GM12801 (cell line): ENCODE data around the gene QSER1.

ENCODE experiments used
- TF ChIP-seq, protein P1 (sequence below): IDR thresholded peaks from one replicate; pipeline ENCODE4 v1.5.1; 2011; ENCODE audit warnings: control low read depth; ENCODE audit not compliant: insufficient read length; ENCODE audit errors: extremely low read depth

QSER1 gene

DNA sequence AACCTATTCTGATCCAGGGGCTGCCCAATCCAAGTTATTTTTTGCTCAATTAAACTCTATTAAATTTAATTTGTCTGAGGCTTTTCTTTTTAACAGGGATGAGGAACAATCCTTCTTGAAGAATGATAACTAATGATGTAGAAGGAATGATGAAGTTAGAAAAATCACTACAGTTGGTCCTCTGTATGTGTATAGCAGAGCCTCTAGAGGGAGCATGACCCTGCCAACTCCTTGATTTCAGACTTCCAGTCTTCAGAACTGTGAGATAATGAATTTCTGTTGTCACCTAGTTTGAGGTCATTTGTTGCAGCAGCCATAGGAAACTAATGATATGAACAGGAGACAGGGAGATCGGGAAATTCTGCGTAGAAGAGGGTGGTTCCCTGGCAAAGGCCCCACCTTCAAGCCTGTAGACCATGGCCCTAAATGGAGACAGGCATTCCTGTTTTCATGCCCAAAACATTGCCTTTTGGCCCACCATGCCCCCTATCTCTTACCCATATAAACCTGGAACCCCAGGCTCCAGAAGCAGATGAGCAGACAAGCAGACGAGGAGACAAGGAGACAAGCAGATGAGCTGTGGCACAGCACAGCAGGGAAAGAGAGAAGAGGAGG lies 7.7 kb upstream of the QSER1 start:
- TF ChIP-seq, protein P1, sequence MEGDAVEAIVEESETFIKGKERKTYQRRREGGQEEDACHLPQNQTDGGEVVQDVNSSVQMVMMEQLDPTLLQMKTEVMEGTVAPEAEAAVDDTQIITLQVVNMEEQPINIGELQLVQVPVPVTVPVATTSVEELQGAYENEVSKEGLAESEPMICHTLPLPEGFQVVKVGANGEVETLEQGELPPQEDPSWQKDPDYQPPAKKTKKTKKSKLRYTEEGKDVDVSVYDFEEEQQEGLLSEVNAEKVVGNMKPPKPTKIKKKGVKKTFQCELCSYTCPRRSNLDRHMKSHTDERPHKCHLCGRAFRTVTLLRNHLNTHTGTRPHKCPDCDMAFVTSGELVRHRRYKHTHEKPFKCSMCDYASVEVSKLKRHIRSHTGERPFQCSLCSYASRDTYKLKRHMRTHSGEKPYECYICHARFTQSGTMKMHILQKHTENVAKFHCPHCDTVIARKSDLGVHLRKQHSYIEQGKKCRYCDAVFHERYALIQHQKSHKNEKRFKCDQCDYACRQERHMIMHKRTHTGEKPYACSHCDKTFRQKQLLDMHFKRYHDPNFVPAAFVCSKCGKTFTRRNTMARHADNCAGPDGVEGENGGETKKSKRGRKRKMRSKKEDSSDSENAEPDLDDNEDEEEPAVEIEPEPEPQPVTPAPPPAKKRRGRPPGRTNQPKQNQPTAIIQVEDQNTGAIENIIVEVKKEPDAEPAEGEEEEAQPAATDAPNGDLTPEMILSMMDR, result no peak

GRCh38 chr11:32885556-32885955 lies 7.1 kb upstream of the QSER1 start:
- TF ChIP-seq, protein P1, result no peak

DNA sequence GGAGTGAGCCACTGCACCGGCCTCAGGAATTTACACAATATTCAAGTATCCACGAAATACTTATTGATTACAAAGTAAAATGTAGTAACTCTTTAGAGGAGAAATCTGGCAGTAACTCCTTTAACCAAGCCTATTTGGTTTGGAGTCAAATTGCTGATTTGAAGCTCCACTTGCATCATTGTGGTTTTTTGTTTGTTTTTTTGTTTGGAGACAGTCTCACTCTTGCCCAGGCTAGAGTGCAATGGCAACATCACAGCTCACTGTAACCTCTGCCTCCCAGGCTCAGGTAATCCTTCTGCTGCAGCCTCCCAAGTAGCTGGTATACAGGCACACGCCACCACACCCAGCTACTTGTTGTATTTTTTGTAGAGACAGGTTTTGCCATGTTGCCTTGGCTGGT lies 6.4 kb upstream of the QSER1 start:
- TF ChIP-seq, protein P1, result no peak

DNA sequence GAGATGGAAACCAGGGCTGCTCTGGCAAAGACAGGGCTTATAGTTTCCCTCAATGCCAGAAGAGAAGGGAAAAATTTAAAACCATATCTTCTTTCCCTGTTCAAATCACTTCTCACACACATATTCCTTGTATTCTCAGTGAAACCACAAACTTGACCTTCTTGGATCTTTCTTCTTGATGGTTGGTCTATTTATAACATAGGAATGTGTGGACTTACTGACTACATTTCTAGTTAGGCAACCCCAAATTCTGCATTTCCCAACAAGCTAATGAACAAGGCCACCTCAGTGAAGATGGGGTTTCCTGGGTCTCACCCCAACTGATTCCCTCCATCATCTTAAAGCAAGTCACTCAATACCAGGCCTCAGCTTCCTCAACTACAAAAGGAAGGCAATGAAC lies 3.8 kb upstream of the QSER1 start:
- TF ChIP-seq, protein P1, result no peak

GRCh38 chr11:32890843-32891656 lies 1.6 kb upstream of the QSER1 start:
- TF ChIP-seq, protein P1, result no peak

GRCh38 chr11:32891657-32892354 lies 805 bp upstream of the QSER1 start:
- TF ChIP-seq, protein P1, result no peak

- TF ChIP-seq, protein P1, result no peak
Observed at GRCh38 chr11:32893093-32893342, 407 bp downstream of the QSER1 start.
